K562 (cell line): ENCODE results near the gene SMOC2. TPM values are rescaled to one million over a fixed set of nuclear protein-coding genes. Genes with fewer than 3 reads are reported as not detected.

Experiments used
- ATAC-seq: fragments of 200-7000 bp; cut with Tn5 transposase; 3 replicates; pipeline ENCODE4 v1.9.1; 2020; ENCODE audit warnings: moderate library complexity
- BruUV-seq: library from RNA; stranded (reverse); fragments of 400-500 nt; replicated peaks from 2 replicates; lab custom pipeline; 2021; lab: Mats Ljungman, UMichigan
- CTCF ChIA-PET: fragments of 300-600 bp; formaldehyde crosslinking; extraction: SDS; loops from one replicate; lab custom pipeline; 2021; ENCODE audit warnings: low intra/inter-chr PET ratio; lab: Yijun Ruan, JAX
- POLR2A ChIA-PET: fragments of 300-600, 350-650 bp; sonication (Branson Sonifier 250); formaldehyde crosslinking; extraction: SDS; loops from one replicate; lab custom pipeline; 2021; ENCODE audit warnings: antibody characterized with exemption, inconsistent platforms; lab: Yijun Ruan, JAX
- DNase-seq, 4 experiments: peaks; one replicate each; pipeline versions ENCODE4 v3.0.0 to v3.0.0-alpha.2; 2011 to 2018; ENCODE audit warnings: low spot score in 3 of 4, mixed read lengths in 3 of 4; ENCODE audit errors: extremely low read depth in 1 of 4
- FAIRE-seq: peaks from 2 replicates; lab custom pipeline; 2011; peaks lifted over from hg19 to GRCh38; lab: Jason Lieb, UNC
- H2AFZ ChIP-seq: 2 replicates; pipeline ENCODE4 v1.6.0; 2011; ENCODE audit warnings: low read depth, low read length, control low read depth, inconsistent platforms
- H3K27ac ChIP-seq: fragments of 200-600 bp; 3 replicates; pipeline ENCODE4 v1.8.0; 2011; ENCODE audit warnings: low read depth, mild to moderate bottlenecking, control low read depth, inconsistent platforms, low read length, moderate library complexity, mixed read lengths; ENCODE audit errors: extremely low read depth
- H3K27me3 ChIP-seq, 2 experiments: fragments of 300-600 bp in 1 of 2; 2 replicates in 1 of 2; 3 replicates in 1 of 2; pipeline versions ENCODE4 v1.6.0 to v1.8.0; 2011; ENCODE audit warnings: inconsistent platforms in 2 of 2, low read length in 2 of 2, mild to moderate bottlenecking in 1 of 2, mixed read lengths in 1 of 2, moderate library complexity in 1 of 2; ENCODE audit not compliant: control insufficient read depth in 2 of 2, insufficient read depth in 2 of 2
- H3K36me3 ChIP-seq: fragments of 300-600 bp; 3 replicates; pipeline ENCODE4 v1.8.0; 2011; ENCODE audit warnings: mild to moderate bottlenecking, low read length, inconsistent platforms; ENCODE audit not compliant: control insufficient read depth, insufficient read depth
- H3K4me1 ChIP-seq, 2 experiments: fragments of 200-600 bp in 1 of 2; replicated peaks in 1 of 2; 2 replicates in 1 of 2; 3 replicates in 1 of 2; pipeline versions ENCODE4 v1.5.1 to v1.8.0; 2011; ENCODE audit warnings: inconsistent platforms in 2 of 2, low read length in 2 of 2, mild to moderate bottlenecking in 1 of 2, mixed read lengths in 1 of 2, moderate library complexity in 1 of 2; ENCODE audit not compliant: control insufficient read depth in 2 of 2, insufficient read depth in 2 of 2
- H3K4me2 ChIP-seq: 2 replicates; pipeline ENCODE4 v1.6.1; 2011; ENCODE audit warnings: low read length, control low read depth, inconsistent platforms, mixed read lengths; ENCODE audit not compliant: insufficient read depth
- H3K4me3 ChIP-seq: fragments of 200-600 bp; sonication (generic), shearing (Covaris generic); 2 replicates; pipeline ENCODE4 v1.5.1; 2016; ENCODE audit warnings: control low read depth, inconsistent platforms
- H3K79me2 ChIP-seq: fragments of 200-600 bp; 3 replicates; pipeline ENCODE4 v1.8.0; 2011; ENCODE audit warnings: low read length, inconsistent platforms; ENCODE audit not compliant: control insufficient read depth, insufficient read depth
- H3K9ac ChIP-seq, 2 experiments: 2 replicates each; pipeline versions ENCODE4 v1.6.0 to v1.6.1; 2011; ENCODE audit warnings: low read depth in 2 of 2, low read length in 2 of 2, control low read depth in 1 of 2, inconsistent platforms in 1 of 2, mild to moderate bottlenecking in 1 of 2, mixed read lengths in 1 of 2; ENCODE audit not compliant: insufficient read depth in 1 of 2
- H3K9me1 ChIP-seq: one replicate; pipeline ENCODE4 v1.6.0; 2011; ENCODE audit warnings: inconsistent platforms, mild to moderate bottlenecking, low read length, moderate library complexity; ENCODE audit not compliant: control insufficient read depth, insufficient read depth
- H3K9me3 ChIP-seq: replicated peaks from 2 replicates; pipeline ENCODE4 v1.5.1; 2011; ENCODE audit warnings: low read depth, low read length, inconsistent platforms; ENCODE audit not compliant: control insufficient read depth, insufficient read depth
- H4K20me1 ChIP-seq: replicated peaks from 2 replicates; pipeline ENCODE4 v1.6.1; 2011; ENCODE audit warnings: low read length, inconsistent platforms, mixed read lengths; ENCODE audit not compliant: control insufficient read depth, insufficient read depth
- HNRNPH1 ChIP-seq: fragments of 200-400 bp; formaldehyde crosslinking; optimal IDR thresholded peaks from 2 replicates; pipeline ENCODE3; 2017; ENCODE audit warnings: low read depth, mild to moderate bottlenecking, low read length, moderate library complexity
- NFE2L1 ChIP-seq: fragments of 450-650 bp; IDR thresholded peaks from 2 replicates; pipeline ENCODE4 v1.6.1; 2016; ENCODE audit warnings: missing genetic modification characterization, low read depth, mild to moderate bottlenecking, missing compliant biosample characterization, moderate library complexity, borderline replicate concordance
- RBM25 ChIP-seq: fragments of 200-400 bp; formaldehyde crosslinking; IDR thresholded peaks from 2 replicates; pipeline ENCODE4 v1.6.1; 2018; ENCODE audit warnings: low read length, low read depth, moderate library complexity; ENCODE audit not compliant: severe bottlenecking
- RFX7 ChIP-seq: fragments of 250-450 bp; sonication (Bioruptor Pico); IDR thresholded peaks from 2 replicates; pipeline ENCODE4 v1.5.1; 2021; ENCODE audit warnings: mild to moderate bottlenecking
- SLC30A9 ChIP-seq: fragments of 250-450 bp; sonication (Bioruptor Pico); IDR thresholded peaks from 2 replicates; pipeline ENCODE4 v1.8.0; 2022; ENCODE audit warnings: mild to moderate bottlenecking, moderate library complexity
- ZFP30 ChIP-seq: fragments of 250-450 bp; sonication (Bioruptor Pico); IDR thresholded peaks from 2 replicates; pipeline ENCODE4 v1.8.0; 2022; ENCODE audit warnings: moderate library complexity, mild to moderate bottlenecking, inconsistent platforms, borderline replicate concordance
- ZNF263 ChIP-seq: sonication (generic); formaldehyde crosslinking; IDR thresholded peaks from 2 replicates; pipeline ENCODE4 v1.8.0; 2022; ENCODE audit warnings: mild to moderate bottlenecking, missing genetic modification reagents, borderline replicate concordance
- WGBS: fragments of 100-300 bp; shearing (Covaris generic); methylation state at CpG from one replicate; pipeline ENCODE4 v1.1.6; 2016; ENCODE audit warnings: low coverage, mixed read lengths; ENCODE audit not compliant: insufficient coverage; ENCODE audit errors: missing lambda C conversion rate; 5-methylcytosine and 5-hydroxymethylcytosine counted together
- in situ Hi-C: fragments of 300-500 bp; cut with MboI; formaldehyde crosslinking; loops from 4 replicates; pipeline ENCODE4 v1.15.0; 2018; ENCODE audit warnings: inconsistent platforms, mixed read lengths
- intact Hi-C: fragments of 100-400 bp; cut with micrococcal nuclease; formaldehyde crosslinking; loops from 2 replicates; pipeline ENCODE4 v1.14.2; 2022
- polyA plus RNA-seq, 8 experiments: library from polyadenylated mRNA; depleted of rRNA in 4 of 8; stranded (reverse) in 5 of 8; unstranded in 3 of 8; fragments of >200 nt; fragmentation: Nextera tagmentation in 2 of 8; fragmentation: Illumina TruSeq in 1 of 8; extraction: Ambion mirVana in 2 of 8; extraction: Trizol in 1 of 8; gene quantifications; 2 replicates each; pipeline versions ENCODE4 v1.2.1 to v1.2.3, GENCODE V29; 2011 to 2014; ENCODE audit warnings: inconsistent platforms in 1 of 8, missing spikeins in 1 of 8
- total RNA-seq, 7 experiments: library from RNA; depleted of rRNA in 6 of 7; stranded (reverse); fragments of >200 nt in 6 of 7; fragmentation: Illumina TruSeq in 2 of 7; extraction: Trizol in 2 of 7; gene quantifications; 2 replicates each; pipeline versions ENCODE4 v1.2.1 to v1.2.3, GENCODE V29; 2011 to 2021; ENCODE audit warnings: low replicate concordance in 1 of 7

The SMOC2 gene
- total and polyA plus RNA-seq, 9 of the 15 experiments (the other 6 are each of a cell fraction or from before 2014, with no cell fraction given) = 0.45 to 2.3 (median 1.1) TPM

- in situ Hi-C loops (no loop called here), intact Hi-C loops (no loop called here)
- no peaks in the 10 kb centered on the region for H3K36me3 ChIP-seq
- TF ChIP-seq HNRNPH1 (no peak), RFX7 (CRISPR knock-in tag) (no peak), ZFP30 (CRISPR knock-in tag) (no peak), NFE2L1 (tag) (no peak), SLC30A9 (CRISPR knock-in tag) (no peak)
- H3K27ac ChIP-seq = no peak overlapping the region
- no peak overlapping the region for H3K4me2 ChIP-seq
- no peaks in the 10 kb centered on the region for H3K4me1 ChIP-seq
- no peaks in the 10 kb centered on the region for H3K9me3 ChIP-seq
- no peak overlapping the region for H3K9ac ChIP-seq
- no peak overlapping the region for H2AFZ ChIP-seq
- ATAC-seq (no peak), DNase-seq (no peak), FAIRE-seq (no peak)
- peaks cover 5 to 7% of the 10 kb centered on the region in 2 experiments; a peak in 3 of 5 replicates for H3K27me3 ChIP-seq
- H3K4me3 ChIP-seq = no peak overlapping the region
- no TSS peak for BruUV-seq
- CTCF ChIA-PET = no interaction called here
- POLR2A ChIA-PET = no interaction called here
- no peaks in the 10 kb centered on the region for H3K9me1 ChIP-seq
- peaks cover 1% of the 10 kb centered on the region for H4K20me1 ChIP-seq
- 9% methylated on average over 3 of the region's 3 CpGs for WGBS
- H3K79me2 ChIP-seq = no peaks in the 10 kb centered on the region
Observed at GRCh38 chr6:168447700-168448099, 6.7 kb downstream of the SMOC2 start.

- BruUV-seq = no TSS peak
- Histone ChIP-seq H4K20me1 (peaks cover 3% of the 10 kb centered on the region), H3K27me3 (peaks cover 1 to 6% of the 10 kb centered on the region in 2 experiments; a peak in 3 of 5 replicates), H3K27ac (no peak overlapping the region), H3K9ac (no peak overlapping the region), H3K36me3 (no peaks in the 10 kb centered on the region), H3K4me1 (no peaks in the 10 kb centered on the region), H2AFZ (no peak overlapping the region), H3K4me3 (no peak overlapping the region), H3K9me1 (no peaks in the 10 kb centered on the region), H3K4me2 (no peak overlapping the region), H3K79me2 (no peaks in the 10 kb centered on the region), H3K9me3 (no peaks in the 10 kb centered on the region)
- 17% methylated on average over 8 of the region's 11 CpGs for WGBS
- ATAC-seq (no peak), FAIRE-seq (no peak), DNase-seq (no peak)
- no peak for TF ChIP-seq RBM25
- TF ChIP-seq ZNF263 (CRISPR knock-in tag) = peak; percentile 86
- CTCF ChIA-PET = no interaction called here
- in situ Hi-C loops = no loop called here
- intact Hi-C loops = no loop called here
- POLR2A ChIA-PET = no interaction called here
Observed at GRCh38 chr6:168448243-168448855, 7.4 kb downstream of the SMOC2 start.
